Spleen (tissue), 11 donors: Measurements from ENCODE around the gene KDM2B. TPM values are rescaled to one million over a fixed set of nuclear protein-coding genes. Genes with fewer than 3 reads are reported as not detected.
"Not testable (repeated sequence)": the region's sequence is repeated elsewhere in the genome, so short reads cannot be mapped to it uniquely, and the experiment has no call there.

Source experiments
- DNase-seq: peaks from one replicate; pipeline ENCODE4 v3.0.0-alpha.2; 2020
- H3K27ac ChIP-seq, 8 donors: fragments of 200-600 bp; sonication (generic) in 7 of 8; 1 replicate in 4 of 8; 2 replicates in 4 of 8; pipeline versions ENCODE4 v1.5.0 to v1.8.0; 2016 to 2021; ENCODE audit warnings: inconsistent platforms in 4 of 8, mild to moderate bottlenecking in 4 of 8, moderate library complexity in 1 of 8
- H3K27me3 ChIP-seq, 7 donors: fragments of 200-600 bp; sonication (generic) in 6 of 7; replicated peaks in 1 of 7; 1 replicate in 4 of 7; 2 replicates in 3 of 7; pipeline versions ENCODE4 v1.5.0 to v1.8.0; 2016 to 2021; ENCODE audit warnings: inconsistent platforms in 3 of 7, mild to moderate bottlenecking in 1 of 7
- H3K36me3 ChIP-seq, 6 donors: fragments of 200-600 bp; sonication (generic) in 5 of 6; 1 replicate in 4 of 6; 2 replicates in 2 of 6; pipeline versions ENCODE4 v1.5.0 to v1.8.0; 2016 to 2021; ENCODE audit warnings: inconsistent platforms in 2 of 6
- H3K4me1 ChIP-seq, 6 donors: fragments of 200-600 bp; sonication (generic) in 5 of 6; 1 replicate in 3 of 6; 2 replicates in 3 of 6; pipeline versions ENCODE4 v1.5.0 to v1.8.0; 2016 to 2021; ENCODE audit warnings: inconsistent platforms in 3 of 6
- H3K4me3 ChIP-seq, 8 donors: fragments of 200-600 bp; sonication (generic) in 7 of 8; 1 replicate in 4 of 8; 2 replicates in 4 of 8; pipeline versions ENCODE4 v1.5.0 to v1.8.0; 2016 to 2021; ENCODE audit warnings: inconsistent platforms in 4 of 8, mild to moderate bottlenecking in 4 of 8, moderate library complexity in 2 of 8
- H3K9me3 ChIP-seq, 8 donors: fragments of 200-600 bp; sonication (generic) in 7 of 8; 1 replicate in 4 of 8; 2 replicates in 4 of 8; pipeline versions ENCODE4 v1.5.0 to v1.8.0; 2016 to 2021; ENCODE audit warnings: inconsistent platforms in 4 of 8
- POLR2A ChIP-seq, 3 donors: fragments of 450-650 bp; IDR thresholded peaks; one replicate each; pipeline ENCODE4 v1.5.1; 2017; ENCODE audit warnings: antibody characterized with exemption in 3 of 3, mild to moderate bottlenecking in 1 of 3
- POLR2AphosphoS5 ChIP-seq, 3 donors: sonication (generic); formaldehyde crosslinking; IDR thresholded peaks; one replicate each; pipeline ENCODE4 v1.5.1; 2017; ENCODE audit warnings: antibody characterized with exemption in 3 of 3
- WGBS, 5 donors: extraction: QIAGEN DNeasy Blood & Tissue Kit in 3 of 5; methylation state at CpG; one replicate each; pipeline versions ENCODE4 v1.1.5 to v1.1.7; 2013 to 2018; 5-methylcytosine and 5-hydroxymethylcytosine counted together
- intact Hi-C: fragments of 100-400 bp; cut with DNase I; formaldehyde crosslinking; loops from one replicate; pipeline ENCODE4 v1.15.0; 2023; ENCODE audit warnings: low total_unique reads
- polyA plus RNA-seq, 3 donors: library from polyadenylated mRNA; stranded (reverse); fragments of 200-250 nt; gene quantifications; one replicate each; pipeline ENCODE4 v1.2.1, GENCODE V29; 2013
- total RNA-seq, 7 donors: library from RNA; depleted of rRNA in 3 of 7; stranded (reverse); fragments of >200 nt in 3 of 7; fragmentation: NEBNext Ultra II Directional in 4 of 7; extraction: Animal tissue kit (Norgen Biotek cat#: 25700) in 4 of 7; gene quantifications; one replicate each; pipeline versions ENCODE4 v1.1.0 to v1.2.1, GENCODE V29; 2016 to 2021
- TF ChIP-seq, protein P1 (sequence below), 11 experiments: fragments of 200-600 bp in 7 of 11; fragments of 450-650 bp in 4 of 11; sonication (generic) in 4 of 11; IDR thresholded peaks in 8 of 11; conservative IDR thresholded peaks in 3 of 11; 1 replicate in 7 of 11; 2 replicates in 4 of 11; pipeline versions ENCODE4 v1.4.0 to v1.8.0; 2016 to 2021; ENCODE audit warnings: antibody characterized with exemption in 11 of 11, inconsistent platforms in 4 of 11, mild to moderate bottlenecking in 1 of 11
- donor health status: healthy with polysubstance abuse.
- donor health status: DM: no; HTN: no; CAD: no; lungs with moderate emphysema.
- donor health status: DM: no; HTN: no; CAD: no.
- donor health status: Bipolar disorder and iron deficiency.
- donor health status: healthy.
- donor health status: DM: no; HTN: no; CAD: no.
- donor health status: DM: yes; HTN: yes; CAD: no.

KDM2B gene
- total and polyA plus RNA-seq, 10 donors, result 20.8 to 56.2 (median 40.1) TPM

DNA sequence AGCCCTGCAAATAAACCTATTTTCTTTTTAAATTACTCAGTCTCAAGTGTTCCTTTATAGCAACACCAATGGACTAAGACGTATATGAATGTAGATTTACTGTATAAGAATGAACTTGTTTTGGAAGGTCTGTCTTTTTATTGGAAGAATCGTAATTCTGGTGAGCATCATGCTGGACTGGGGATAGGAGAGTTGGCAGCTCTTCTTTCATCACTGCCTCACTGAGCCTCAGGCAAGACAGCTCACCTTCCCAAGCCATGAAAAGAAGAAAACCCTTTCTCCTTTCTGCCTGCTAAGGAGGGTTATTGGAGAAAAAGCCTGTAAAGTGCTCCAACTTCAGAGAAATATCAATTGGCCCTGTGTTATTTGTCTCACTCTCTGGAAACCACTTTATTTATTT lies 190.0 kb downstream of the KDM2B start:
- H3K9me3 ChIP-seq, result no peaks in the 10 kb centered on the region
- no peaks in the 10 kb centered on the region for H3K36me3 ChIP-seq
- no peak overlapping the region for H3K4me3 ChIP-seq
- H3K27me3 ChIP-seq, result no peaks in the 10 kb centered on the region
- no peak for DNase-seq
- H3K27ac ChIP-seq, result no peak overlapping the region
- intact Hi-C loops, result no loop called here
- peaks cover 0 to 12% (median 3%) of the 10 kb centered on the region in 6 donors for H3K4me1 ChIP-seq
- 88 to 96% (median 92%) methylated on average over 2 of the region's 2 CpGs for WGBS, 5 donors
- TF ChIP-seq POLR2A (IDR thresholded peaks at IDR 0.05), result no peak
- TF ChIP-seq POLR2AphosphoS5 (IDR thresholded peaks at IDR 0.05), result no peak
- TF ChIP-seq, protein P1, sequence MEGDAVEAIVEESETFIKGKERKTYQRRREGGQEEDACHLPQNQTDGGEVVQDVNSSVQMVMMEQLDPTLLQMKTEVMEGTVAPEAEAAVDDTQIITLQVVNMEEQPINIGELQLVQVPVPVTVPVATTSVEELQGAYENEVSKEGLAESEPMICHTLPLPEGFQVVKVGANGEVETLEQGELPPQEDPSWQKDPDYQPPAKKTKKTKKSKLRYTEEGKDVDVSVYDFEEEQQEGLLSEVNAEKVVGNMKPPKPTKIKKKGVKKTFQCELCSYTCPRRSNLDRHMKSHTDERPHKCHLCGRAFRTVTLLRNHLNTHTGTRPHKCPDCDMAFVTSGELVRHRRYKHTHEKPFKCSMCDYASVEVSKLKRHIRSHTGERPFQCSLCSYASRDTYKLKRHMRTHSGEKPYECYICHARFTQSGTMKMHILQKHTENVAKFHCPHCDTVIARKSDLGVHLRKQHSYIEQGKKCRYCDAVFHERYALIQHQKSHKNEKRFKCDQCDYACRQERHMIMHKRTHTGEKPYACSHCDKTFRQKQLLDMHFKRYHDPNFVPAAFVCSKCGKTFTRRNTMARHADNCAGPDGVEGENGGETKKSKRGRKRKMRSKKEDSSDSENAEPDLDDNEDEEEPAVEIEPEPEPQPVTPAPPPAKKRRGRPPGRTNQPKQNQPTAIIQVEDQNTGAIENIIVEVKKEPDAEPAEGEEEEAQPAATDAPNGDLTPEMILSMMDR (IDR thresholded peaks at IDR 0.05 in 8 of 11, conservative IDR thresholded peaks at IDR 0.05 in 3 of 11), result no peak

DNA sequence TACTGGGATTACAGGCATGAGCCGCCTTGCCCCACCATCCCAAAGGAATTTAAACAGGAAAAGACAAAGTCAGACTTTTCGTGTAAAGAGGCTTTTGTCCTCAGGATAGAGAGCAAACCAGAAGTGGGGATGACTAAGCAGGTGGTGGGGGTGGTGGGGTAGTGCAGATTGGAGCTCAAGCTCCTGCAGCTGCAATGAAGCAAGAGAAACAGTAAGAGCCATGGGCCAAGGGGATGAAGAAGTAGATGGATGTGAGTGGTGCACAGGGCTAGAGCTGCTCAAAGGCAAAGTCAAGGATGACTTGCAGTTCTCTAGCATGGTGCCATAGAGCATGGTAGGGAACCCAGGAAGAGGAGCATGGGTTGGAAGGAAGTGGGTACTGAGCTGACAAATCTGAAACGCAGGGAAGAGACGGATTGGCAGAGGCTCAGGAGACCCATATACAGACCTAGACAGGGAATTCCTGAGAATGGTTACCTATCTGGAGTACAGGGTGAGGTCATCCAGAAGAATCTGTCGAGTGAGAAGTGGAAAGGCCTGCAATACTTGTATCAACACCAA lies 192.3 kb downstream of the KDM2B start:
- WGBS, 5 donors, result 47 to 61% (median 54%) methylated on average over 5 of the region's 5 CpGs
- Histone ChIP-seq H3K36me3 (no peaks in the 10 kb centered on the region), H3K9me3 (no peaks in the 10 kb centered on the region), H3K4me1 (peaks cover 0 to 12% (median 3%) of the 10 kb centered on the region in 6 donors), H3K27ac (no peak overlapping the region), H3K4me3 (no peak overlapping the region), H3K27me3 (no peaks in the 10 kb centered on the region)
- DNase-seq, result no peak
- intact Hi-C loops, result no loop called here
- TF ChIP-seq POLR2A (IDR thresholded peaks at IDR 0.05), result no peak
- TF ChIP-seq, protein P1 (IDR thresholded peaks at IDR 0.05 in 8 of 11, conservative IDR thresholded peaks at IDR 0.05 in 3 of 11), result no peak

DNA sequence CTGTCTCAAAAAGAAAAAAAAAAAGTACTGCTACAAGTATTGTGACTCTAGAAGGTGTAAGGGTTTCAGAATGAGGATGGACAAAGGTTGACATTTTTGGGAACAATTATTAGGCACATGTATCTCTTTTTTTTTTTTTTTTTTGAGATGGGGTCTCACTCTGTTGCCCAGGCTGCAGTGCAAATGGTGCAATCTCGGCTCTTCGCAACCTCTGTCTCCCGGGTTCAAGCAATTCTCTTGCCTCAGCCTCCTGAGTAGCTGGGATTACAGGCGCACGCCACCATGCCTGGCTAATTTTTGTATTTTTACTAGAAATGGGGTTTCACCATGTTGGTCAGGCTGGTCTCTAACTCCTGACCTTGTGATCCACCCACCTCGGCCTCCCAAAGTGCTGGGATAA lies 195.9 kb downstream of the KDM2B start:
- H3K4me1 ChIP-seq, H3K4me3 ChIP-seq, H3K36me3 ChIP-seq, H3K27me3 ChIP-seq, H3K27ac ChIP-seq, H3K9me3 ChIP-seq, DNase-seq, intact Hi-C loops: not testable (repeated sequence)
- 76 to 82% (median 79%) methylated on average over 6 of the region's 6 CpGs for WGBS, 5 donors

DNA sequence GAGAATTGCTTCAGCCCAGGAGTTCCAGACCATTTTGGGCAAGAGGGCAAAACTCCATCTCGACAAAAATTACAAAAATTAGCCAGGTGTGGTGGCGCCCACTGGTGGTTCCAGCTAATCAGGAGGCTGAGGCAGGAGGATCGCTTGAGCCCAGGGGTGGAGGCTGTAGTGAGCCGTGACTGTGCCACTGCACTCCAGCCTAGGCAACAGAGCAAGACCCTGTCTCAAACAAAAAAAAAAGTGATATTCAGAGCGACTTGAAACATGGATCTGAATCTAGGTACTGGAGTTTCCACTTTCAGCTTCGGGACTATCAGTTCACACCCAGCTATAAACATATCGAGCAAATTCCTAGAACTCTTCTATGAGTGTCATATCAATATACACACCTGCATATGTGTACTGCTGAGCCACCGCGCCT lies 197.2 kb downstream of the KDM2B start:
- no peak overlapping the region for H3K27ac ChIP-seq
- TF ChIP-seq POLR2AphosphoS5 (IDR thresholded peaks at IDR 0.05), result no peak
- TF ChIP-seq POLR2A (IDR thresholded peaks at IDR 0.05), result no peak
- TF ChIP-seq, protein P1 (IDR thresholded peaks at IDR 0.05 in 8 of 11, conservative IDR thresholded peaks at IDR 0.05 in 3 of 11), result no peak
- H3K36me3 ChIP-seq, result no peaks in the 10 kb centered on the region
- WGBS, 5 donors, result 92 to 95% (median 95%) methylated on average over 9 of the region's 9 CpGs
- H3K9me3 ChIP-seq, result no peaks in the 10 kb centered on the region
- no peak overlapping the region for H3K4me3 ChIP-seq
- intact Hi-C loops, result no loop called here
- no peak for DNase-seq
- H3K4me1 ChIP-seq, result no peaks in the 10 kb centered on the region
- no peaks in the 10 kb centered on the region for H3K27me3 ChIP-seq

DNA sequence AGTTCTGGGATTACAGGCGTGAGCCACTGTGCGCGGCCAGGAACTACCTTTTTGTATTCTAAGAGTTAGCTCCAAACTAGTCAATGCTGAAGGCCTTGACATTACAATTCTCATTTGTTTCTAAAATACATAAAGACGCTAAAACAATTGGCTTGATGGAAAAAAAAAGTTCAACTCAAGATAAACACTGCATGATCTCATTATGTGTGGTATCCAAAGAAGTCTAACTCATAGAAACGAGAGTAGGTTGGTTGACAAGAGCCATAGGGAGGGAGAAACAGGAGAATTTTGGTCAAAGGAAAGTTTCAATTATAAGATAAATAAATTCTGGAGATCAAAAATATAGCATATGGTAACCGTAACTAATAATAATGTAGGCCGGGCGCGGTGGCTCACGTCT lies 200.9 kb downstream of the KDM2B start:
- intact Hi-C loops, result no loop called here
- no peak overlapping the region for H3K27ac ChIP-seq
- 89 to 94% (median 92%) methylated on average over 10 of the region's 10 CpGs for WGBS, 5 donors
- DNase-seq, result no peak
- H3K9me3 ChIP-seq, result no peaks in the 10 kb centered on the region
- H3K4me1 ChIP-seq, result no peaks in the 10 kb centered on the region
- no peak overlapping the region for H3K4me3 ChIP-seq
- H3K27me3 ChIP-seq, result no peaks in the 10 kb centered on the region
- TF ChIP-seq, protein P1 (IDR thresholded peaks at IDR 0.05 in 8 of 11, conservative IDR thresholded peaks at IDR 0.05 in 3 of 11), result no peak
- TF ChIP-seq POLR2AphosphoS5 (IDR thresholded peaks at IDR 0.05), result no peak
- TF ChIP-seq POLR2A (IDR thresholded peaks at IDR 0.05), result no peak
- H3K36me3 ChIP-seq, result no peaks in the 10 kb centered on the region
